HCT116 (cell line): ENCODE measurements around the gene PLEK2.

Experiments used
- SIN3A ChIP-seq: IDR thresholded peaks from 2 replicates; pipeline ENCODE4 v1.6.1; 2012; ENCODE audit warnings: low read depth
- SP1 ChIP-seq: IDR thresholded peaks from 2 replicates; pipeline ENCODE4 v1.6.1; 2012; ENCODE audit warnings: low read depth
- TF ChIP-seq, protein P1 (sequence below), 3 experiments: fragments of 200-600 bp in 1 of 3; sonication (generic) in 1 of 3; IDR thresholded peaks in 2 of 3; conservative IDR thresholded peaks in 1 of 3; 2 replicates each; pipeline ENCODE4 v1.5.1; 2012 to 2017; ENCODE audit warnings: low read depth in 2 of 3, low read length in 2 of 3, antibody characterized with exemption in 1 of 3, borderline replicate concordance in 1 of 3, control low read depth in 1 of 3, mild to moderate bottlenecking in 1 of 3, mixed read lengths in 1 of 3, mixed run types in 1 of 3, moderate library complexity in 1 of 3; ENCODE audit not compliant: insufficient read depth in 1 of 3

DNA sequence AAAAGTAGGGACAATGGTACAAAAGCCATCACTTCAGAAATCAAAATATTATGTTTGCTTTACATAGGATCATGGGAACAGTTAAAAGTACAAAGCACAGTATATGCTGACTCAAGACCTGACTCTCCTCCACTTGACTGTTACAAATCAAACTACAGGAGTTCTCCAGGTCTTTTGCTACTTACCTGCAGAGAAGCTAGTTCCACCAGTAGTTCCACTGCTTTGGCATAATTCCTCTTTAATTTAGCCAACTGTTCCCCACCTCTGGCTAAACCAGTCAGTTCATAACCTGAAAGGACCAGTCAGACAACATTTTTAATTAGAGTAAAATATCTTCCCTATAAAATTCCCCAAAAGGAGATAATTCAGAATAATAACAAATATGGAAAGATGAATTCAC, 66.4 kb downstream of the PLEK2 start:
- TF ChIP-seq SP1 (no peak), SIN3A (no peak)
- TF ChIP-seq, protein P1, sequence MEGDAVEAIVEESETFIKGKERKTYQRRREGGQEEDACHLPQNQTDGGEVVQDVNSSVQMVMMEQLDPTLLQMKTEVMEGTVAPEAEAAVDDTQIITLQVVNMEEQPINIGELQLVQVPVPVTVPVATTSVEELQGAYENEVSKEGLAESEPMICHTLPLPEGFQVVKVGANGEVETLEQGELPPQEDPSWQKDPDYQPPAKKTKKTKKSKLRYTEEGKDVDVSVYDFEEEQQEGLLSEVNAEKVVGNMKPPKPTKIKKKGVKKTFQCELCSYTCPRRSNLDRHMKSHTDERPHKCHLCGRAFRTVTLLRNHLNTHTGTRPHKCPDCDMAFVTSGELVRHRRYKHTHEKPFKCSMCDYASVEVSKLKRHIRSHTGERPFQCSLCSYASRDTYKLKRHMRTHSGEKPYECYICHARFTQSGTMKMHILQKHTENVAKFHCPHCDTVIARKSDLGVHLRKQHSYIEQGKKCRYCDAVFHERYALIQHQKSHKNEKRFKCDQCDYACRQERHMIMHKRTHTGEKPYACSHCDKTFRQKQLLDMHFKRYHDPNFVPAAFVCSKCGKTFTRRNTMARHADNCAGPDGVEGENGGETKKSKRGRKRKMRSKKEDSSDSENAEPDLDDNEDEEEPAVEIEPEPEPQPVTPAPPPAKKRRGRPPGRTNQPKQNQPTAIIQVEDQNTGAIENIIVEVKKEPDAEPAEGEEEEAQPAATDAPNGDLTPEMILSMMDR (IDR thresholded peaks at IDR 0.05 in 2 of 3, conservative IDR thresholded peaks at IDR 0.05 in 1 of 3; ENCODE audit: borderline replicate concordance in 1 of 3, insufficient read depth in 1 of 3, low read depth in 2 of 3, low read length in 2 of 3) = no peak
